Measurements from ENCODE around the gene HFE.
"Not testable (repeated sequence)": the region's sequence is repeated elsewhere in the genome, so short reads cannot be mapped to it uniquely, and the experiment has no call there.

The HFE gene

GRCh38 chr6:26059941-26060340 lies 27.3 kb upstream of the HFE start:
- DNase-seq: no peak

- DNase-seq: peak; percentile 43
These were observed 22.5 kb upstream of the HFE start for GRCh38 chr6:26064619-26065257.

- peak; percentile 74 for DNase-seq
These were observed 21.3 kb upstream of the HFE start for GRCh38 chr6:26065952-26066380.

GRCh38 chr6:26067367-26067766 lies 19.9 kb upstream of the HFE start:
- DNase-seq: no peak

DNA sequence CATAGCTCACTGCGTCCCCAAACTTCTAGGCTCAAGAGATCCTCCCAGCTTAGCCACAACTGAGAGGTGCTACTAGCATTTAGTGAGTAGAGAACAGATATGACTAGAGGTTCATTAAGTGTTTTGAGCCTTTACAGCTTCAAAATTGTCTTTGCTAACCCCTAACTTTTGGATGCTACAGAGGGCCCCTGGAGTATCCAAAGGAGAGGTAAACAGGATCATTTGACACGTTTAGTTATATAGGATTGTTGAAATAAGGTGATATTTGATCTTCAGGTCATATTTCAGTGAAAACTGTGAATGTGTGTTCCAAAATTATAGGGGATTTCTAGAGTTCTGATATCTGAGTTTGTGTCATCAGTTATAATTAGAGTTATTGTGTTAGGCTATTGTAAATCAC lies 19.2 kb upstream of the HFE start:
- DNase-seq: no peak

GRCh38 chr6:26071135-26071534 lies 16.1 kb upstream of the HFE start:
- DNase-seq: no peak

- DNase-seq: no peak
These were observed 12.0 kb upstream of the HFE start for GRCh38 chr6:26075063-26075717.

DNA sequence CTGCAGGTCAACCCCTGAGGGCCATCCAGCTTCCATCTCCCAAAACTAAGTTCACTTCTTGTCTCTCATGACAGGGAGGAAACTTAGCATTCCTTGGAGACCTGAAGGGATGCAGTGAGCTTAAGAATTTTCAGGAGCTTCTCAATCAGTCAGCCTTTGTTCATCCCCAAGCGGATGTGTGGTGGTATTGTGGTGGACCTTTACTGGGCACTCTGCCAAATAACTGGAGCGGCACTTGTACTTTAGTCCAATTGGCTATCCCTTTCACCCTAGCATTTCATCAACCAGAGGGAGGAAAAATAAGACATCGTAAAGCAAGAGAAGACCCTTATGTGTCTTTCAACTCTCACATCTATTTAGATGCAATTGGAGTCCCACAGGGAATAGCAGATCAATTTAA lies 9.2 kb upstream of the HFE start:
- not testable (repeated sequence) for DNase-seq

GRCh38 chr6:26081096-26081495 lies 6.1 kb upstream of the HFE start:
- DNase-seq: not testable (repeated sequence)

- no peak for DNase-seq
These were observed 1.0 kb upstream of the HFE start for GRCh38 chr6:26086211-26086610.

GRCh38 chr6:26088344-26088743 lies 1.1 kb downstream of the HFE start:
- DNase-seq: no peak

DNA sequence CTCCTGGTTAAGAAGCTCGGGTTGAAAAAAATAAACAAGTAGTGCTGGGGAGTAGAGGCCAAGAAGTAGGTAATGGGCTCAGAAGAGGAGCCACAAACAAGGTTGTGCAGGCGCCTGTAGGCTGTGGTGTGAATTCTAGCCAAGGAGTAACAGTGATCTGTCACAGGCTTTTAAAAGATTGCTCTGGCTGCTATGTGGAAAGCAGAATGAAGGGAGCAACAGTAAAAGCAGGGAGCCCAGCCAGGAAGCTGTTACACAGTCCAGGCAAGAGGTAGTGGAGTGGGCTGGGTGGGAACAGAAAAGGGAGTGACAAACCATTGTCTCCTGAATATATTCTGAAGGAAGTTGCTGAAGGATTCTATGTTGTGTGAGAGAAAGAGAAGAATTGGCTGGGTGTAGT lies 2.0 kb downstream of the HFE start:
- DNase-seq: no peak

- DNase-seq: no peak
These were observed 5.2 kb downstream of the HFE start for GRCh38 chr6:26092443-26092842.

GRCh38 chr6:26094036-26094435 lies 6.8 kb downstream of the HFE start:
- no peak for DNase-seq

DNA sequence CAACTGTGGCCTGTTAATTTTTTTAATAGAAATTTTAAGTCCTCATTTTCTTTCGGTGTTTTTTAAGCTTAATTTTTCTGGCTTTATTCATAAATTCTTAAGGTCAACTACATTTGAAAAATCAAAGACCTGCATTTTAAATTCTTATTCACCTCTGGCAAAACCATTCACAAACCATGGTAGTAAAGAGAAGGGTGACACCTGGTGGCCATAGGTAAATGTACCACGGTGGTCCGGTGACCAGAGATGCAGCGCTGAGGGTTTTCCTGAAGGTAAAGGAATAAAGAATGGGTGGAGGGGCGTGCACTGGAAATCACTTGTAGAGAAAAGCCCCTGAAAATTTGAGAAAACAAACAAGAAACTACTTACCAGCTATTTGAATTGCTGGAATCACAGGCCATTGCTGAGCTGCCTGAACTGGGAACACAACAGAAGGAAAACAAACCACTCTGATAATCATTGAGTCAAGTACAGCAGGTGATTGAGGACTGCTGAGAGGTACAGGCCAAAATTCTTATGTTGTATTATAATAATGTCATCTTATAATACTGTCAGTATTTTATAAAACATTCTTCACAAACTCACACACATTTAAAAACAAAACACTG lies 10.1 kb downstream of the HFE start:
- peak; percentile 70 for DNase-seq

GRCh38 chr6:26103141-26103769 lies 16.0 kb downstream of the HFE start:
- DNase-seq: no peak

DNA sequence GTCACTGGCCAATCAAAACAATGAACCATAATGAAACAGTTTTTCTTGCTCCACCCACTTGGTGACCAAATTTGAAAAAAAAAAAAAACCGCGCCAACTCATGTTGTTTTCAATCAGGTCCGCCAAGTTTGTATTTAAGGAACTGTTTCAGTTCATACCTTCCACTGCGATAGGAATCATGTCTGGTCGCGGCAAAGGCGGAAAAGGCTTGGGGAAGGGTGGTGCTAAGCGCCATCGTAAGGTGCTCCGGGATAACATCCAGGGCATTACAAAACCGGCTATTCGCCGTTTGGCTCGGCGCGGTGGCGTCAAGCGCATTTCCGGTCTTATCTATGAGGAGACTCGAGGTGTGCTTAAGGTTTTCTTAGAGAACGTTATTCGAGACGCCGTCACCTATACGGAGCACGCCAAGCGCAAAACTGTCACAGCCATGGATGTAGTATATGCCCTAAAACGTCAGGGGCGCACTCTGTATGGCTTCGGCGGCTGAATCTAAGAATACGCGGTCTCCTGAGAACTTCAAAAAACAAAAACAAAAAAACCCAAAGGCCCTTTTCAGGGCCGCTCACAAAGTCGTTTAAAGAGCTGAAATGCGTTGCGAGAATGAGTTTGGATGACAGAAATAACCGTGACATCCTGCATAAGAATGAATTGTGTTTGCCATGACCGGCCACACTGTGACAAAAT lies 16.7 kb downstream of the HFE start:
- DNase-seq: peak; percentile 95

- DNase-seq: no peak
These were observed 17.4 kb downstream of the HFE start for GRCh38 chr6:26104457-26105108.

- no peak for DNase-seq
These were observed 18.0 kb downstream of the HFE start for GRCh38 chr6:26105109-26105730.

DNA sequence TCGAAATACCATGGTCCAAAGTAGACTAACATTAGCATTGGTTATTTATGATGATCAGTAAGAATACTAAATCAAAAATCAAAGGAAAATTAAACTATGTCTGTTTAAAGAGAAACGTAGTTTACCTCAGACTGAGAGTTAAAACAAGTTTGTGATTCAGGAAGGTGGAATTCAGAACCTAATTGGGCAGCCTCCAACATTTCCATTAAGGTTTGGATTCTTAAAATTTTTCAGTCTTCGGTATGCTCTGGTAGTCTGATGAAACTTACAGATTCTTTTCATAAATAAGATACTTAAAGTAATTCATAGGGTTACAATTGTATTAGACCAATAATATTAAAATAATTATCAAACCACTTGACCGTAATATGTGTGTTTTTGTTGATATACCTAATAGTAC lies 18.6 kb downstream of the HFE start:
- no peak for DNase-seq

- no peak for DNase-seq
These were observed 20.7 kb downstream of the HFE start for GRCh38 chr6:26107935-26108334.

- DNase-seq: no peak
These were observed 22.5 kb downstream of the HFE start for GRCh38 chr6:26109772-26110171.
